SK-N-SH (cell line): Measurements from ENCODE around the gene KIF16B. TPM values are rescaled to one million over a fixed set of nuclear protein-coding genes. Genes with fewer than 3 reads are reported as not detected.

Source experiments
- CTCF ChIA-PET: fragments of 300-600, 350-600 bp; formaldehyde crosslinking; extraction: SDS; loops from one replicate; lab custom pipeline; 2021; lab: Yijun Ruan, JAX
- POLR2A ChIA-PET: fragments of 350-600 bp; sonication (Branson Sonifier 250); formaldehyde crosslinking; extraction: SDS; loops from one replicate; lab custom pipeline; 2020; ENCODE audit warnings: antibody characterized with exemption, inconsistent platforms; lab: Yijun Ruan, JAX
- DNase-seq: peaks from one replicate; pipeline ENCODE4 v3.0.0; 2012
- H2AFZ ChIP-seq: fragments of 200-600 bp; sonication (generic); 2 replicates; pipeline ENCODE4 v1.8.1; 2016; ENCODE audit warnings: antibody characterized with exemption, mild to moderate bottlenecking, low read depth
- H3F3A ChIP-seq: fragments of 200-600 bp; sonication (generic); replicated peaks from 2 replicates; pipeline ENCODE3; 2016; ENCODE audit warnings: antibody characterized with exemption, mild to moderate bottlenecking; ENCODE audit not compliant: insufficient read depth
- H3K27ac ChIP-seq, 2 experiments: fragments of 200-500 bp in 1 of 2; fragments of 200-600 bp in 1 of 2; sonication (Bioruptor generic) in 1 of 2; sonication (generic), shearing (Covaris generic) in 1 of 2; 2 replicates each; pipeline versions ENCODE4 v1.5.1 to v1.6.1; 2014 to 2016; ENCODE audit warnings: low read depth in 2 of 2, inconsistent platforms in 1 of 2, low read length in 1 of 2, mild to moderate bottlenecking in 1 of 2, mixed read lengths in 1 of 2
- H3K27me3 ChIP-seq: fragments of 200-600 bp; sonication (generic), shearing (Covaris generic); 2 replicates; pipeline ENCODE4 v1.6.1; 2016; ENCODE audit warnings: mixed run types; ENCODE audit not compliant: insufficient read depth
- H3K36me3 ChIP-seq, 2 experiments: fragments of 200-500 bp in 1 of 2; fragments of 200-600 bp in 1 of 2; sonication (Bioruptor generic) in 1 of 2; sonication (generic) in 1 of 2; replicated peaks in 1 of 2; 2 replicates each; pipeline versions ENCODE3 to v1.5.1; 2014 to 2016; ENCODE audit warnings: low read length in 1 of 2, mild to moderate bottlenecking in 1 of 2; ENCODE audit not compliant: insufficient read depth in 2 of 2, control insufficient read depth in 1 of 2
- H3K4me1 ChIP-seq, 2 experiments: fragments of 200-500 bp in 1 of 2; fragments of 200-600 bp in 1 of 2; sonication (Bioruptor generic) in 1 of 2; sonication (generic), shearing (Covaris generic) in 1 of 2; 2 replicates each; pipeline versions ENCODE4 v1.5.1 to v1.6.1; 2014 to 2016; ENCODE audit warnings: low read depth in 1 of 2, low read length in 1 of 2, mixed run types in 1 of 2; ENCODE audit not compliant: insufficient read depth in 2 of 2, control insufficient read depth in 1 of 2
- H3K4me2 ChIP-seq: fragments of 200-600 bp; sonication (generic), shearing (Covaris generic); 2 replicates; pipeline ENCODE4 v1.6.1; 2017; ENCODE audit warnings: mixed run types
- H3K4me3 ChIP-seq, 2 experiments: fragments of 200-500 bp in 1 of 2; fragments of 200-600 bp in 1 of 2; sonication (Bioruptor generic) in 1 of 2; sonication (generic), shearing (Covaris generic) in 1 of 2; 2 replicates each; pipeline versions ENCODE4 v1.5.1 to v1.8.1; 2014 to 2016; ENCODE audit warnings: low read depth in 2 of 2, inconsistent platforms in 1 of 2, low read length in 1 of 2, mild to moderate bottlenecking in 1 of 2, mixed read lengths in 1 of 2, moderate library complexity in 1 of 2
- H3K79me2 ChIP-seq: fragments of 200-600 bp; sonication (generic); 2 replicates; pipeline ENCODE4 v1.8.1; 2017; ENCODE audit warnings: mild to moderate bottlenecking; ENCODE audit not compliant: insufficient read depth
- H3K9ac ChIP-seq: fragments of 200-600 bp; sonication (generic); 2 replicates; pipeline ENCODE4 v1.6.1; 2017; ENCODE audit warnings: mixed run types
- H3K9me2 ChIP-seq: fragments of 200-600 bp; sonication (generic); 2 replicates; pipeline ENCODE4 v1.6.1; 2017; ENCODE audit warnings: mixed run types
- H3K9me3 ChIP-seq: fragments of 200-600 bp; sonication (generic); 2 replicates; pipeline ENCODE4 v1.6.1; 2017; ENCODE audit warnings: mixed run types, mild to moderate bottlenecking, moderate library complexity
- H4K20me1 ChIP-seq: fragments of 200-600 bp; sonication (generic); 2 replicates; pipeline ENCODE4 v1.6.1; 2017; ENCODE audit warnings: mild to moderate bottlenecking, mixed run types; ENCODE audit not compliant: insufficient read depth
- CHD2 ChIP-seq: fragments of 150-350 bp; IDR thresholded peaks from 2 replicates; pipeline ENCODE4 v1.6.1; 2018; ENCODE audit warnings: low read length; ENCODE audit not compliant: partially characterized antibody
- EZH2phosphoT487 ChIP-seq: fragments of 200-600 bp; sonication (generic); IDR thresholded peaks from 2 replicates; pipeline ENCODE4 v1.6.1; 2017; ENCODE audit warnings: low read depth, mixed run types, mild to moderate bottlenecking, antibody characterized with exemption, moderate library complexity, borderline replicate concordance
- FOSL2 ChIP-seq: IDR thresholded peaks from 2 replicates; pipeline ENCODE4 v1.4.0; 2012; ENCODE audit warnings: low read depth, mild to moderate bottlenecking, moderate library complexity, borderline replicate concordance
- FOXM1 ChIP-seq: IDR thresholded peaks from 2 replicates; pipeline ENCODE4 v1.4.0; 2012; ENCODE audit warnings: low read depth, mild to moderate bottlenecking
- GABPA ChIP-seq: IDR thresholded peaks from 2 replicates; pipeline ENCODE4 v1.4.0; 2012; ENCODE audit warnings: low read depth, mild to moderate bottlenecking
- NRF1 ChIP-seq: IDR thresholded peaks from 2 replicates; pipeline ENCODE4 v1.6.1; 2012; ENCODE audit warnings: low read depth, mild to moderate bottlenecking, low read length
- REST ChIP-seq: IDR thresholded peaks from 2 replicates; pipeline ENCODE4 v1.6.1; 2012; ENCODE audit warnings: mild to moderate bottlenecking, low read depth, low read length, moderate library complexity
- RXRA ChIP-seq: IDR thresholded peaks from 2 replicates; pipeline ENCODE4 v1.4.0; 2012; ENCODE audit warnings: low read depth, mild to moderate bottlenecking, borderline replicate concordance
- SIN3A ChIP-seq: IDR thresholded peaks from 2 replicates; pipeline ENCODE4 v1.6.1; 2012; ENCODE audit warnings: low read depth, mild to moderate bottlenecking, low read length, moderate library complexity, borderline replicate concordance
- TAF1 ChIP-seq: IDR thresholded peaks from 2 replicates; pipeline ENCODE4 v1.6.1; 2012; ENCODE audit warnings: low read depth, mild to moderate bottlenecking, low read length, moderate library complexity, borderline replicate concordance
- TCF12 ChIP-seq: IDR thresholded peaks from 2 replicates; pipeline ENCODE4 v1.4.0; 2012
- TEAD4 ChIP-seq: IDR thresholded peaks from 2 replicates; pipeline ENCODE4 v1.4.0; 2012; ENCODE audit warnings: mild to moderate bottlenecking, borderline replicate concordance; ENCODE audit not compliant: insufficient read depth
- USF1 ChIP-seq: IDR thresholded peaks from 2 replicates; pipeline ENCODE4 v1.4.0; 2012; ENCODE audit warnings: low read depth, borderline replicate concordance
- YY1 ChIP-seq: IDR thresholded peaks from 2 replicates; pipeline ENCODE4 v1.4.0; 2012; ENCODE audit warnings: low read depth, mild to moderate bottlenecking
- WGBS: methylation state at CpG from one replicate; pipeline ENCODE4 v1.1.6; 2017; ENCODE audit warnings: low lambda C conversion rate; 5-methylcytosine and 5-hydroxymethylcytosine counted together
- polyA plus RNA-seq, 3 experiments: library from polyadenylated mRNA; depleted of rRNA; stranded (reverse); fragments of >200 nt; gene quantifications; 2 replicates each; pipeline ENCODE4 v1.2.3, GENCODE V29; 2012
- TF ChIP-seq, protein P1 (sequence below): fragments of 150-350 bp; IDR thresholded peaks from 2 replicates; pipeline ENCODE4 v1.6.1; 2017; ENCODE audit warnings: antibody characterized with exemption, low read length, low read depth, borderline replicate concordance
- TF ChIP-seq, protein P2 (sequence below): IDR thresholded peaks from 2 replicates; pipeline ENCODE4 v1.4.0; 2012; ENCODE audit warnings: low read depth

The KIF16B gene
- polyA plus RNA-seq, 1 of the 3 experiments (the other 2 are of a cell fraction) = 3.3 TPM

- CTCF ChIA-PET = interaction anchor here (1.7 kb wide), 1 partner anchor 11 kb away, joined by 5 read pairs; no protein-coding TSS in a partner anchor
- WGBS = 64% methylated on average over 2 of the region's 2 CpGs
Observed at GRCh38 chr20:16601047-16601446, 27.8 kb upstream of the KIF16B start.

GRCh38 chr20:16599257-16599656 lies 26.0 kb upstream of the KIF16B start:
- H3K36me3 ChIP-seq = no peaks in the 10 kb centered on the region
- ChIA-PET CTCF (no interaction called here), POLR2A (no interaction called here)
- no peaks in the 10 kb centered on the region for H3K9me3 ChIP-seq
- H4K20me1 ChIP-seq = no peaks in the 10 kb centered on the region
- no peak overlapping the region for H2AFZ ChIP-seq
- no peak overlapping the region for H3K9ac ChIP-seq
- H3K4me1 ChIP-seq = no peaks in the 10 kb centered on the region; a peak in 1 of 4 replicates
- TF ChIP-seq, protein P1, sequence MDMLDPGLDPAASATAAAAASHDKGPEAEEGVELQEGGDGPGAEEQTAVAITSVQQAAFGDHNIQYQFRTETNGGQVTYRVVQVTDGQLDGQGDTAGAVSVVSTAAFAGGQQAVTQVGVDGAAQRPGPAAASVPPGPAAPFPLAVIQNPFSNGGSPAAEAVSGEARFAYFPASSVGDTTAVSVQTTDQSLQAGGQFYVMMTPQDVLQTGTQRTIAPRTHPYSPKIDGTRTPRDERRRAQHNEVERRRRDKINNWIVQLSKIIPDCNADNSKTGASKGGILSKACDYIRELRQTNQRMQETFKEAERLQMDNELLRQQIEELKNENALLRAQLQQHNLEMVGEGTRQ = no peak
- TF ChIP-seq YY1 (no peak), GABPA (no peak), CHD2 (no peak), FOXM1 (no peak), EZH2phosphoT487 (no peak), FOSL2 (no peak)
- TF ChIP-seq, protein P2, sequence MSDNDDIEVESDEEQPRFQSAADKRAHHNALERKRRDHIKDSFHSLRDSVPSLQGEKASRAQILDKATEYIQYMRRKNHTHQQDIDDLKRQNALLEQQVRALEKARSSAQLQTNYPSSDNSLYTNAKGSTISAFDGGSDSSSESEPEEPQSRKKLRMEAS = no peak
- no peaks in the 10 kb centered on the region for H3K9me2 ChIP-seq
- no peaks in the 10 kb centered on the region for H3F3A ChIP-seq
- 43% methylated on average over 3 of the region's 3 CpGs for WGBS
- H3K79me2 ChIP-seq = no peaks in the 10 kb centered on the region
- H3K4me2 ChIP-seq = no peak overlapping the region
- H3K27ac ChIP-seq = no peak overlapping the region
- no peak overlapping the region for H3K4me3 ChIP-seq
- no peak for DNase-seq
- no peaks in the 10 kb centered on the region for H3K27me3 ChIP-seq

More at GRCh38 chr20:16601047-16601446, 27.8 kb upstream of the KIF16B start:
- no peaks in the 10 kb centered on the region for H3K36me3 ChIP-seq
- H3K79me2 ChIP-seq = no peaks in the 10 kb centered on the region
- H4K20me1 ChIP-seq = no peaks in the 10 kb centered on the region
- H2AFZ ChIP-seq = no peak overlapping the region
- no peaks in the 10 kb centered on the region for H3F3A ChIP-seq
- H3K9me3 ChIP-seq = no peaks in the 10 kb centered on the region
- H3K4me1 ChIP-seq = no peaks in the 10 kb centered on the region; a peak in 1 of 4 replicates
- H3K27me3 ChIP-seq = no peaks in the 10 kb centered on the region
- H3K4me2 ChIP-seq = no peak overlapping the region
- H3K27ac ChIP-seq = no peak overlapping the region
- no peak overlapping the region for H3K9ac ChIP-seq
- H3K4me3 ChIP-seq = no peak overlapping the region
- H3K9me2 ChIP-seq = no peaks in the 10 kb centered on the region
- no peak for DNase-seq
- TF ChIP-seq USF1 (no peak), RXRA (no peak), TCF12 (no peak), TAF1 (no peak), FOSL2 (no peak), TEAD4 (no peak), SIN3A (no peak), REST (no peak), NRF1 (no peak)
- POLR2A ChIA-PET = no interaction called here
